GM18951 (cell line): ENCODE measurements around the gene GAREM1.
"Not testable (repeated sequence)": the region's sequence is repeated elsewhere in the genome, so short reads cannot be mapped to it uniquely, and the experiment has no call there.

ENCODE experiments used
- POLR2A ChIP-seq: IDR thresholded peaks from 4 replicates; pipeline ENCODE4 v1.6.1; 2011; ENCODE audit warnings: mild to moderate bottlenecking; ENCODE audit not compliant: insufficient read length, insufficient read depth; ENCODE audit errors: extremely low read depth
- in situ Hi-C: fragments of 300-500 bp; cut with MboI; formaldehyde crosslinking; loops from one replicate; pipeline ENCODE4 v1.12.0; 2022; ENCODE audit warnings: low sequenced_read_pairs, mixed read lengths, inconsistent platforms; ENCODE audit not compliant: unreplicated experiment

Gene GAREM1

DNA sequence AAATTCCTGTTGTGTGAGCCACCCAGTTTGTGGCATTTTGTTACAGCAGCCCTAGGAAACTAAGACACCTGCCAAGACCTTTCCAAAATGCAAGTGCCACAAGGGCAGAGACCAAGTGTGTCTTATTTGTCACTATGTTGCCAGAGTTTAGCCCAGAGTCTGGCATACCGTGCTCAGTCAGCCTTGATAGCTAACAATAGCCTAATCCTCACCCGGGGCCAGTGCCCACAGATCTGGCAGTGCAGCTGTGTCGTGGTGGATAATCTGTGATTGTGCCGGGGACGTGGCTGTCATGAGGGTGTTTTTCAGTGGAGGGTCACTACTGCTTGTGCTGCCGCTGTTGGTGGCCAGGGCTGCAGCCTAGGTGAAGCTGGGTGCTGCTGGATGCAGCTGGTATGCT is 227.3 kb downstream of the GAREM1 start:
- in situ Hi-C loops, result no loop called here

DNA sequence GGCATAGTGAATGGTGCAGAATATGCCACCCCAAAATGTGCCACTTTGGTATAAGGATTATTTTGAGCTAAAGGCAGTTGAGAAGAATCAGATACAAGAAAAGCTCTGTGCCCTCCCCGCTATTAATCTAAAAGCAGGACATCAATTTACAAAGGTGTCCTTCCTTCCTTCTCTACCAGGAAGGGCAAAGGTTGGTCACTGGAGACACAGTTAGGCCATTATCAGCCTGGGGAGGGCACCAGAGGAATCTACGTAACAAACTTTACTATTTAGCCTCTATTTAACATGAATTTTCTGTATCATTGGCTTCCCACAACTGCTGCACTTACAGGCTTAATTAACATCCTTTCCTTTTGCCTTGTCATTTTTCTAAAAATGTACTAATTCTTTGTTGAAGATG is 228.3 kb downstream of the GAREM1 start:
- no peak for TF ChIP-seq POLR2A
- in situ Hi-C loops, result no loop called here

More for the DNA sequence above, 227.3 kb downstream of the GAREM1 start:
- no peak for TF ChIP-seq POLR2A

DNA sequence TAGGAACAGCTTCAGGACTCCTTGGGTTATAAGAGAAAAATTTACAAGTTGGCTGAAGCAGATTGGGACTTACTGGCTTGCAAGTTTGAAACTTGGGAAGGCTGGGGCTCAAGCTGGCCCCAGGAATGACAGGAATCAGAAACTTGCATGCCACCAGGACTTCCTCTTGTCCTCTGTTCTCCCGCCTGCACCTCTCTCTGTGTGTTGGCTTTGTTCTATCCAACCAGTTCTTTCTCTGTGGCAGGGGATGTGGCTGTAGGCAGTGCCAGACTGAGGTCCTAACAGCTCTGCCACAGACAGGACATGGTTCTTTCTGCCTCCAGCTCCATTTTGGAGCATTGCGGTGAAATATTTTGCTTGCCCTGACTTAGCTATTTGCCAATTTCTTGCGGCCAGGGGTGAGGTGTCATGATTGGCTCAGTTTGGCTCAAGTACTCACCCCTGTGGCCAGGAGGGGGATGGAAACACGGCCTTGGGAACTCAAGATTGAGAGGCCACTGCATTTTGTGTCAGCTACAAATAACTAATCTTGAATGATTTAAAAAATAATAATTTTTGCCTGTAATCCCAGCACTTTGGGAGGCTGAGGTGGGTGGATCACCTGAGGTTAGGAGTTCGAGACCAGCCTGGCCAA is 231.9 kb downstream of the GAREM1 start:
- in situ Hi-C loops, result no loop called here
- TF ChIP-seq POLR2A, result no peak

DNA sequence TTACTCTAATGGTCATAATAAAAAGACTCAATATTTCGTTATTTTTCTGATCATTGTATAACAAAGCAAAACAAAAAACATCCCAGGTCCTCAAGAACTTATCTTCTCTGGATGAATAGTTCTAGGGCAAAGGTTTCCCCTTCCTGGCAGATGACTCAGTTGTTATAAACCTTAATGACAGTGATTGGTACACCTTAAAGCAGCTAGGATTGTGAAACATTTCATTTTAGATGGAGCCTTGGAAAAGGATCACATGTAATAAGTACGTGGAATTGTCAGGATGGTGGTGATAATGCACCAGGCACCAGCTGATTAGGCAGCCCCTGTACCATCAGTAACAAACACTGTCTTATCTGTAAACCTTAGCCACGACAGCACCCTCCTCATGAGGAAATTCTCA is 233.6 kb downstream of the GAREM1 start:
- in situ Hi-C loops, result no loop called here
- TF ChIP-seq POLR2A, result no peak

DNA sequence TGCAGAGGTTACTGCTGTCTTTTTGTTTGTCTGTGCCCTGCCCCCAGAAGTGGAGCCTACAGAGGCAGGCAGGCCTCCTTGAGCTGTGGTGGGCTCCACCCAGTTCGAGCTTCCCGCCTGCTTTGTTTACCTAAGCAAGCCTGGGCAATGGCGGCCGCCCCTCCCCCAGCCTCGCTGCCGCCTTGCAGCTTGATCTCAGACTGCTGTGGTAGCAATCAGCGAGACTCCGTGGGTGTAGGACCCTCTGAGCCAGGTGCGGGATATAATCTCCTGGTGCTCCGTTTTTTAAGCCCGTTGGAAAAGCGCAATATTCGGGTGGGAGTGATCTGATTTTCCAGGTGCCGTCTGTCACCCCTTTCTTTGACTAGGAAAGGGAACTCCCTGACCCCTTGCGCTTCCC is 237.3 kb downstream of the GAREM1 start:
- in situ Hi-C loops, result not testable (repeated sequence)

DNA sequence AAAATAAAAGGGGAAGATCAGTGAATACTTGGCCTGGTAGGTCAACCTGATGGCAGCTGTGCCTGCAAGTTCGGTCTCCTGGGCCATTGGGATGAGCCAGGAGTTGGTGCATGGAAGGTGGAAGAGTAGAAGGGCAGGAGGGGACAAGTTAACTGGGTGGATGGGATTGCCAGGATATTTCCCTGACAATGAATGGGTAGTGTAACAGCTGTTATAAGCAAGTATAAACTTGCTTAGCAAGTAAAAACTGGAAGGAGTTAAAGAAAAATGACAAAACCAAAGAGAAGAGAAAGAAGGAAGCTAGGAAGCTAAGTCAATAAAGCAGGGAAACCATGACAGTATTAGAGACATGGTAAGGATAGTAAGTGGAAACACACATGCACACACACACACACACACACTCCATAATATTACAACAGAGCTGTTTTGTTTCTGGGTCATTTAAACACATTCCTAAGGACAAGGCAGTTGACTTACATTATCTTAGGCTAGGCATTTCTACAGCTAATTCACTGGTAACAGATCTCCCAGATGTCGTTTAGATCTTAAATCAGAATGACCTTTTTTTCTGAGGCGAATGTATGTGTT is 251.2 kb downstream of the GAREM1 start:
- in situ Hi-C loops, result no loop called here
- TF ChIP-seq POLR2A, result no peak

DNA sequence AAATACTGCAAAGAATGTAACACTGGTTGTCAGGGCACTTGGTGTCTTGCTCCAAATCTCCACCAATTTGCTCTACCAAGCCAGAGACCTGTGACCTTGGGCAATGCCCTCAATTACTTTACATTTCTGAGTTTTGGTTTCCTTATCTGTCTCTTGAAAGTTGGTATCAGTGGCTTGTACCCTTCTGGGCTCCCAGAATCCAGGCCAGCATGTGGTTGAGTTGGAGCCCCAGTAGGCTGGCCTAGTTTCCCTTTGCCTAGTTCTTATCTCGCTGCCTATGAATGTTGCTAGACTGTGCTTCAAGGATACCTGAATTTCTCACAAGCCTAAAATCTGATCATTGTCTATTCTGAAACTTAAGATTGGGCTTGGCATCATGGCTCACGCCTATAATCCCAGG is 254.3 kb downstream of the GAREM1 start:
- no peak for TF ChIP-seq POLR2A
- in situ Hi-C loops, result no loop called here

DNA sequence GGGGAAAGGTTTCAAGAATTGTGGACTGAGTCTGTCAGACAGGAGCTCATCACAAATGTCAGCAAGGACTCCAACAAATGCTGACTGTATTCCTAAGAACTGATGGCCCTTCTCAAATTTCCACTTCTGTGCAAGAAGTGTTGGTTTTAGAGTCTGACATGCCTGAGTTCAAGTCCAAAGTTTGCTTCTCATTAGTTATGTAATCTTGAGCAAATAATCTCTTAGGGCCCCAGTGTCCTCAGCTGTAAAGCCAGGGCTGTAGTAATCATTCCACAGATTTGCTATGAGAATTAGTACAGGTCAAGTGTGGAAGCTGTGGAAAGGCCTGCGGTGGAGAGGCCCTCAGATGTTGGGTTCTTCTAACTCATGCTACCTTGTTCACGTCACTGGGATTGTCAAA is 257.0 kb downstream of the GAREM1 start:
- no peak for TF ChIP-seq POLR2A
- in situ Hi-C loops, result no loop called here
